Transverse colon (tissue), 4 donors: Measurements from ENCODE around the gene BSDC1.

Experiments
- CTCF ChIP-seq, 5 experiments: fragments of 200-600 bp in 3 of 5; fragments of 450-650 bp in 2 of 5; sonication (generic) in 3 of 5; IDR thresholded peaks; 1 replicate in 2 of 5; 2 replicates in 3 of 5; pipeline ENCODE4 v1.5.1; 2016 to 2017; ENCODE audit warnings: antibody characterized with exemption in 5 of 5, inconsistent platforms in 3 of 5, mild to moderate bottlenecking in 2 of 5, moderate library complexity in 1 of 5
- EP300 ChIP-seq: sonication (generic); formaldehyde crosslinking; IDR thresholded peaks from one replicate; pipeline ENCODE4 v1.6.1; 2017; ENCODE audit warnings: antibody characterized with exemption, low read depth
- POLR2AphosphoS5 ChIP-seq, 3 donors: sonication (generic); formaldehyde crosslinking; IDR thresholded peaks; one replicate each; pipeline ENCODE4 v1.6.1; 2016; ENCODE audit warnings: antibody characterized with exemption in 3 of 3

DNA sequence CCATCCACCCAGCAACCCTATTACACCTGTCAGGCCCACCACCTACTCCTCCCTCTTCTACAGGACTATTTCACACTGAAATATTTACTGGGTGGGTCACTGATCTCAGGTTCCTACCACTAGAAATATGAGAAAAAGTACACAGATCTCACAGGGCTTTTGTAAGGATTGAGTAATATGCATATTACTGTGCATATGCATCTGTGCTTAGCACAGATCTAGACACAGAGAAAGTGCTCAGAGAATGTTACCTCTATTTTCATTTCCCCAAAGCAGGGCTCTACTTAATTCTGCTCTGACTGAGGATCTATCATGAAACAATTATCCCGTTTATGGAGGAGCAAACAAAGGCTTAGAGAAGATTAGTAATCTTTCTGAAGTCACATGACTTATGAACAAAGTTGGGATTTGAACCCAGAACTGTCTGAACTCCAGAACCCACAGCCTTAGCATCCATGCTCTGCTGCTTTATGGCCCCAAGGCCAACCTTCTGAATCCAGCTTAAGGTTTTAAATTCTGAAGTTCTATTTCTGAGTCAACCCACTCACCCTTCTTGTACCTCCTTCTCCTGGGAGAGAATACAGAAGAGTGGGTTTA is 20.1 kb downstream of the BSDC1 start:
- TF ChIP-seq EP300, result no peak
- no peak for TF ChIP-seq POLR2AphosphoS5 (IDR thresholded peaks at IDR 0.05)
- no peak for TF ChIP-seq CTCF (IDR thresholded peaks at IDR 0.05)
